Bone marrow (tissue), 2 donors: ENCODE data around the gene ZNF613.
"Not testable (repeated sequence)": the region's sequence is repeated elsewhere in the genome, so short reads cannot be mapped to it uniquely, and the experiment has no call there.

Source experiments
- DNase-seq, 2 donors: peaks; one replicate each; lab custom pipeline; 2025; lab: John Stamatoyannopoulos, UW

ZNF613 gene

DNA sequence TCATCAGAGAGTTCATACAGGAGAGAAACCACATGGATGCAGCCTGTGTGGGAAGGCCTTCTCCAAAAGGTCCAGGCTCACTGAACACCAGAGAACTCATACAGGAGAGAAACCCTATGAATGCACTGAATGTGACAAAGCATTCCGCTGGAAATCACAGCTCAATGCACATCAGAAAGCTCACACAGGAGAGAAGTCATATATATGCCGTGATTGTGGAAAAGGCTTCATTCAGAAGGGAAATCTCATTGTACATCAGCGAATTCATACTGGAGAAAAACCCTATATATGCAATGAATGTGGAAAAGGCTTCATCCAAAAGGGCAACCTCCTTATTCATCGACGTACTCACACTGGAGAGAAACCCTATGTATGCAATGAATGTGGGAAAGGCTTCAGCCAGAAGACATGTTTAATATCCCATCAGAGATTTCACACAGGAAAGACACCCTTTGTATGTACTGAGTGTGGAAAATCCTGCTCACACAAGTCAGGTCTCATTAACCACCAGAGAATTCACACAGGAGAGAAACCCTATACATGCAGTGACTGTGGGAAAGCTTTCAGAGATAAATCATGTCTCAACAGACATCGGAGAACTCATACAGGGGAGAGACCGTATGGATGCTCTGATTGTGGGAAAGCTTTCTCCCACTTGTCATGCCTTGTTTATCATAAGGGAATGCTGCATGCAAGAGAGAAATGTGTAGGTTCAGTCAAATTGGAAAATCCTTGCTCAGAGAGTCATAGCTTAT, 17.7 kb downstream of the ZNF613 start:
- no peak for DNase-seq

DNA sequence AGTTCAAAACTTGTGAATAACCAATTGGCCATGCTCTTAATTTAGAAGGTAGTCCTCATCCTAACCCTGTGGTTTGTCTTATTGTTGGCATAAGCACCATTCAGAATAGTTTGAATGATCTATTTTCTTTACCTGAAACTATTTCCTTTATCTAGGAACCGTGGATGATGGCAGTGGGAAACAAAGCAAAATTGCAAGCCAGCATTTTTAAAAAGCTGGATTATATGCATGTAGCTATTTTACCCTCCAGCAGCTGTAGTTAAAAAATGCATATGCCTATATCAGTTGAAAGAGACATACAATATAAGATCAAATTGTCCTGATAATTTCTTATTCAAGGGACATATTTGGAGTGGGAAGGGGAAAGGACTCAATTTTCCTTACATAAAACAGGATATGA, 19.3 kb downstream of the ZNF613 start:
- no peak for DNase-seq

DNA sequence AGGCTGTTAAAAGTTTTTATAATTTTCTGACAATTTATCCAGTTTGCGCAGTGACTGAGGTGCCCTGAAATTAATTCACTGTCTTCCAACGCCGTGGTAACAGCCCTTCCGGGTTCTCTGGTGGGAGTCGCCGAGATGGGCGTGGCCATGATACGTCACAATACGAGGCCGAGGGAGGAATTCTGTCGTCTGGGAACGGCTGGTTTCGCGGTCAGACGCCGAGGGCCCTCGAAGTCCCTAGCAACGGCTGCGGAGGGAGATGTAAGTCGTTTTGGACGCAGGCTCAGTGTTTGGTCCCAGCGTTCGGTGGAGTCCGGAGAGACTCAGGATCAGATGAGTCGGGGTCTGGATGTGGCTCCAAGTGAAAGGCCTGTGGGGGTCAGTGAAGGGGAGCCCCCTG, 21.7 kb downstream of the ZNF613 start:
- DNase-seq = no peak

DNA sequence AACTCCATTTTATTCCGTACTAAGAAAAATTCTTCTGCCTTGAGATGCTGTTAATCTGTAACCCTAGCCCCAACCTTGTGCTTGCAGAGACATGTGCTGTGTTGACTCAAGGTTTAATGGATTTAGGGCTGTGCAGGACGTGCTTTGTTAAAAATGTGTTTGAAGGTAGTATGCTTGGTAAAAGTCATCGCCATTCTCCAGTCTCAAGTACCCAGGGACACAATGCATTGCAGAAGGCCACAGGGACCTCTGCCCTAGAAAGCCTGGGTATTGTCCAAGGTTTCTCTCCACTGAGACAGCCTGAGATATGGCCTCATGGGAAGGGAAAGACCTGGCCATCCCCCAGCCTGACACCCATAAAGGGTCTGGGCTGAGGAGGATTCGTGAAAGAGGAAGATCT, 30.6 kb downstream of the ZNF613 start:
- DNase-seq = not testable (repeated sequence)

DNA sequence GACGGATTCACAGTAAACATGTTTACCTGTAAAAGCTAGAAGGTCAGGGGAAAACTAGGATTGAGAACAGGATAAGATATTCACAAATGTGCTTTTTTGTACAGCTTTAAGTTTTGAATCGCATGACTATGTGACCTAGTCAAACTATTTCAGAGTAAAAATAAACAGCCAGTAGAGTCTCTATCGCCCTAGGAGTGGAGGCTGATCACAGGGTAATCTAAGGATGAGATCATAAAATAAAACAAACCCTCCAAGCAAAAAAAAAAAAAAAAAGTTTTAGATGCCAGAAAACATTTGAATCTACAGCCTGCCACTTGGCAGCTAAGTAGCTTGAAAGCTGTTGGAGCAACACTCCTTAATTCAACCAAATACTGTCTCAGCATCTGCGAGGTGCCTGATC, 32.5 kb downstream of the ZNF613 start:
- DNase-seq = no peak

DNA sequence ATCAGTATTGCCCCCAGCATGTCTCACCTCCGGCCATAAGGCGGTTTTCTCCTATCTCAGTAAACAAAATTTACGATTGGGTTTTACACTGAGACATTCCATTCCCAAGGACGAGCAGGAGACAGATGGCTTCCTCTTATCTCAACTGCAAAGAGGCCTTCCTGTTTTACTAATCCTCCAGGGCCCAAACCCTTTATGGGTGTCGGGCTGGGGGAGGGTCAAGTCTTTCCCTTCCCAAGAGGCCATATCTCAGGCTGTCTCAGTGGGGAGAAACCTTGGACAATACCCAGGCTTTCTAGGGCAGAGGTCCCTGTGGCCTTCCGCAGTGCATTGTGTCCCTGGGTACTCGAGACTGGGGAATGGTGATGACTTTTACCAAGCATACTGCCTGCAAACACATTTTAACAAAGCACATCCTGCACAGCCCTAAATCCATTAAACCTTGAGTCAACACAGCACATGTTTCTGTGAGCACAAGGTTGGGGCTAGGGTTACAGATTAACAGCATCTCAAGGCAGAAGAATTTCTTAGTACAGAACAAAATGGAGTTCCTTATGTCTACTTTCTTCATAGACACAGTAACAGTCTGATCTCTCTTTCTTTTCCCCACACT, 33.5 kb downstream of the ZNF613 start:
- DNase-seq = not testable (repeated sequence)

DNA sequence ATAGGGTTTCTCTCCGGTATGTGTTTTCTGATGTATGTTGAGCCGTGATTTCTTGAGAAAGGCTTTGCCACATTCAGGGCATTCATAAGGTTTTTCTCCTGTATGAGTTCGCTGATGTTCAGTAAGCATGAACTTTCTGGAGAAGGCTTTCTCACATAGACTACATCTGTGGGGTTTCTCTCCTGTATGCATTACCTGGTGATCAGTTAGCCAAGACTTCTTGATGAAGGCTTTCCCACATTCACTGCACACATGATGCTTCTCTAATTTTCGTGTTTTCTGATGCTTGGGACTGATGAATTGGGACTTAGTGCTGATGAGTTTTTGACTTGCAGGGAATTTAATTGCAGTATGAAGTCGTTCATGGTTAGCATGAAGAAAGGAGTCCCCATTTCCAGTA, 38.3 kb downstream of the ZNF613 start:
- DNase-seq = no peak

- no peak for DNase-seq
These were observed 43.4 kb downstream of the ZNF613 start for GRCh38 chr19:51970718-51971117.

- DNase-seq = no peak
These were observed 44.4 kb downstream of the ZNF613 start for GRCh38 chr19:51971624-51972023.

DNA sequence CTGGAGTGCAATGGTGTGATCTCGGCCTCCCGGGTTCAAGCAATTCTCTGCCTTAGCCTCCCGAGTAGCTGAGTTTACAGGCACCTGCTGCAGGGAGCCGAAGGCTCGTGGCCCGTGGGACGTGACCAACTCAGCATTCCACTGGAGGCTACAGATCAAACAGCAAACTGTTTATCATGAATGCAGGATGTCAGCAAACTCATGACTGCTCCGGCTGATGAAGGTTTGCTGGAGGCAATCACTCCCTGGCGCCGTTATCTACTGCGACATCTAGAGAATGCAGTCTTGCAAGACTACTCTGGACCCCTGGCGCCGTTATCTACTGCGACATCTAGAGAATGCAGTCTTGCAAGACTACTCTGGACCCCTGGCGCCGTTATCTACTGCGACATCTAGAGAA, 48.5 kb downstream of the ZNF613 start:
- DNase-seq = not testable (repeated sequence)

DNA sequence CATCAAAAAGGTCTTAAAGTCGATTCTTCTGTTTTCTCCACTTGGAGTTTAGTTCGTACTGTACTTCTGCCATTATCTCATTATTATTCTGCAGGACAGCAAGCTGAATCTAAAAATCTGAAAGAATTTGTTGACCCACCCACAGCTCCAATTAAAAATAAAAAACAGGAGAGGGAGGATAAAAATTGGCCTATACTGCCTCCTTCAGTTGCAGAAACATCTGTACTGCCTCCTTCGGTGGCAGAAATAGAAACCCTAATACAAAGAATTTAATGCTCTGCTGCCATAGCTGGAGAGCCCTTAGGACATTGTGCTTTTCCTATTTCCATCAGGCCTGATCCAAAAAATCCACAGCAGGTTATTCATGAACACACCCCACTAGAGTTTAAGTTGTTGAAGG, 49.6 kb downstream of the ZNF613 start:
- DNase-seq = no peak

DNA sequence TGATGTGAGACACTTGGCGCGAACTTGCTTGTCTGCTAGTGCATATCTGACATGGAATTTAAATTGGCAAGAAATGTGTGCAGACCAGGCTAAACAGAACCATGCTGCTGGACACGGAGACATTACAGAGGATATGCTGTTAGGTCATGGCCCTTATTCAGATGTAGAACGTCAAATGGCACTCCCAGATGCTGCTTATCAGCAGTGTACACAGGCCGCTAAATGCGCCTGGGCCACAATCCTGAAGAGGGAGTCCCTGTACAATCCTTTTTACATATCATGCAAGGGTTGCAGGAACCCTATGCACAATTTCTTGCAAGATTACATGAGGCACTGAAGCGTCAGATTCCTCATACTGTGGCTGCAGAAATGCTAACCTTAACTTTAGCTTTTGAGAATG, 50.1 kb downstream of the ZNF613 start:
- DNase-seq = no peak

GRCh38 chr19:51978882-51979281, 51.6 kb downstream of the ZNF613 start:
- no peak for DNase-seq

- DNase-seq = no peak
These were observed 53.0 kb downstream of the ZNF613 start for GRCh38 chr19:51980116-51980736.

GRCh38 chr19:51980926-51981325, 53.7 kb downstream of the ZNF613 start:
- DNase-seq = not testable (repeated sequence)

- DNase-seq = no peak
These were observed 56.1 kb downstream of the ZNF613 start for GRCh38 chr19:51983361-51983760.

- peak; percentile 78 to 94 for DNase-seq
These were observed 59.3 kb downstream of the ZNF613 start, which contains the start of gene ZNF350 for GRCh38 chr19:51986309-51987291. TSS of gene ZNF350 (minus strand) at chr19:51986840. CDS start at chr19:51974360, 12,480 bp downstream.

- no peak for DNase-seq
These were observed 66.2 kb downstream of the ZNF613 start for GRCh38 chr19:51993422-51993821.

DNA sequence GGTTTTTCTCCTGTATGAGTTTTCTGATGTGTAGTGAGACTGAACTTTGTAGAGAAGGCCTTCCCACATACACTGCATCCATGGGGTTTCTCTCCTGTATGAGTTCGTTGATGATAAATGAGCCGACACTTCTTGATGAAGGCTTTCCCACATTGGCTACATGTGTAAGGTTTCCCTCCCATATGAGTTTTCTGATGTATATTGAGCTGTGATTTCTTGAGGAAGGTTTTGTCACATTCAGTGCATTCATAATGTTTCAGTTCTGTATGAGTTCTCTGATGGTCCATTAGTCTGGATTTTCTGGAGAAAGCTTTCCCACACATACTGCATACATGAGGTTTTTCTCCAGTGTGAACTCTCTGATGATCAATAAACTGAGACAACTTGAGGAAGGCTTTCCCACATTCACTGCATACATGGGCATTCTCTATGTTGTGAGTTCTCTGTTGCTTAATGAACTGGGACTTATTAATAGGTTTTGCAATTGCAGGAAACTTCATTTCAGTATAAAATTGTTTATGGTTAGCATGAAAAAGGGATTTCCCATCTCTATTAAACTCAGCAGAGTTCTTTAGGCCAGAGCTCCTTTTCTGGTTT, 66.9 kb downstream of the ZNF613 start:
- DNase-seq = no peak
